RWPE1 (cell line): ENCODE measurements around the gene CCND1.

ENCODE experiments used
- CTCF ChIA-PET: fragments of 350-600 bp; sonication (Branson Sonifier 250); formaldehyde crosslinking; extraction: SDS; loops from one replicate; lab custom pipeline; 2021; lab: Yijun Ruan, JAX
- POLR2A ChIA-PET: fragments of 400-600 bp; formaldehyde crosslinking; extraction: SDS; loops from one replicate; lab custom pipeline; 2020; ENCODE audit warnings: antibody characterized with exemption; ENCODE audit not compliant: low non-redundant PET; lab: Yijun Ruan, JAX
- DNase-seq: peaks from one replicate; pipeline ENCODE4 v3.0.0; 2012; ENCODE audit warnings: low spot score
- H3K27ac ChIP-seq: fragments of 450-650 bp; 2 replicates; pipeline ENCODE4 v1.5.1; 2017
- CTCF ChIP-seq: fragments of 450-650 bp; conservative IDR thresholded peaks from 2 replicates; pipeline ENCODE4 v1.5.1; 2017; ENCODE audit warnings: low read depth, mild to moderate bottlenecking

CCND1 gene

GRCh38 chr11:69599502-69599901, 41.5 kb upstream of the CCND1 start:
- ChIA-PET POLR2A (no interaction called here), CTCF (interaction anchor here (0.8 kb wide), 2 partner anchors 10 to 96 kb away, joined by 3 to 4 read pairs; no protein-coding TSS in a partner anchor)
- peak; percentile 61 for DNase-seq
- TF ChIP-seq CTCF, result no peak
- peak overlapping the region; percentile 71 for H3K27ac ChIP-seq

- DNase-seq, result no peak
- H3K27ac ChIP-seq, result no peak overlapping the region
- no peak for TF ChIP-seq CTCF
- CTCF ChIA-PET, result interaction anchor here (0.8 kb wide), 2 partner anchors 11 to 97 kb away, joined by 3 to 4 read pairs; no protein-coding TSS in a partner anchor
- POLR2A ChIA-PET, result no interaction called here
Measured at GRCh38 chr11:69600001-69600400, 41.0 kb upstream of the CCND1 start.

- TF ChIP-seq CTCF, result no peak
- POLR2A ChIA-PET, result interaction anchor here (0.6 kb wide), 1 partner anchor 82 kb away, joined by 3 read pairs; no protein-coding TSS in a partner anchor
- CTCF ChIA-PET, result no interaction called here
Measured at GRCh38 chr11:69601011-69601975, 39.7 kb upstream of the CCND1 start.

GRCh38 chr11:69603111-69603836, 37.7 kb upstream of the CCND1 start:
- no peak for DNase-seq
- ChIA-PET CTCF (interaction anchor here (0.6 kb wide), 1 partner anchor 15 kb away, joined by 3 read pairs; no protein-coding TSS in a partner anchor), POLR2A (no interaction called here)
- H3K27ac ChIP-seq, result no peak overlapping the region
- TF ChIP-seq CTCF, result no peak

More at GRCh38 chr11:69601011-69601975, 39.7 kb upstream of the CCND1 start:
- no peak for DNase-seq
- H3K27ac ChIP-seq, result no peak overlapping the region

- no peak for TF ChIP-seq CTCF
- DNase-seq, result no peak
- ChIA-PET POLR2A (interaction anchor here (0.6 kb wide), 1 partner anchor 35 kb away, joined by 9 read pairs; no protein-coding TSS in a partner anchor), CTCF (interaction anchor here (0.5 to 0.7 kb wide), 2 partner anchors 22 to 349 kb away, joined by 3 to 7 read pairs; no protein-coding TSS in a partner anchor)
- H3K27ac ChIP-seq, result no peak overlapping the region
Measured at GRCh38 chr11:69604055-69604454, 36.9 kb upstream of the CCND1 start.
